Heart right ventricle (tissue), 16 donors: ENCODE results near the gene NPIPB8. TPM values are rescaled to one million over a fixed set of nuclear protein-coding genes. Genes with fewer than 3 reads are reported as not detected.
"Not testable (repeated sequence)": the region's sequence is repeated elsewhere in the genome, so short reads cannot be mapped to it uniquely, and the experiment has no call there.

Experiments used
- ATAC-seq, 8 donors: fragments of 200-7000 bp; cut with Tn5 transposase; one replicate each; pipeline ENCODE4 v1.9.1; 2020; ENCODE audit warnings: mild to moderate bottlenecking in 8 of 8, moderate library complexity in 8 of 8, moderate number of reproducible peaks in 1 of 8
- DNase-seq, 2 donors: peaks; one replicate each; pipeline ENCODE4 v3.0.0-alpha.2; 2020
- H3K27ac ChIP-seq, 10 donors: fragments of 200-600 bp; sonication (generic) in 2 of 10; one replicate each; pipeline versions ENCODE4 v1.5.0 to v1.8.0; 2020 to 2022; ENCODE audit warnings: mild to moderate bottlenecking in 3 of 10
- H3K27me3 ChIP-seq, 7 donors: fragments of 200-600 bp; one replicate each; pipeline ENCODE4 v1.8.0; 2021 to 2022; ENCODE audit warnings: mild to moderate bottlenecking in 2 of 7
- H3K36me3 ChIP-seq, 9 donors: fragments of 200-600 bp; sonication (generic) in 1 of 9; one replicate each; pipeline versions ENCODE4 v1.5.0 to v1.8.0; 2020 to 2022; ENCODE audit warnings: mild to moderate bottlenecking in 2 of 9
- H3K4me1 ChIP-seq, 9 donors: fragments of 200-600 bp; sonication (generic) in 1 of 9; one replicate each; pipeline versions ENCODE4 v1.5.0 to v1.8.0; 2020 to 2022; ENCODE audit warnings: mild to moderate bottlenecking in 4 of 9
- H3K4me3 ChIP-seq, 10 donors: fragments of 200-600 bp; sonication (generic) in 2 of 10; one replicate each; pipeline versions ENCODE4 v1.5.0 to v1.8.0; 2020 to 2022; ENCODE audit warnings: mild to moderate bottlenecking in 7 of 10, moderate library complexity in 2 of 10
- H3K9me3 ChIP-seq, 11 donors: fragments of 200-600 bp in 10 of 11; sonication (generic) in 2 of 11; one replicate each; pipeline versions ENCODE4 v1.5.0 to v1.8.0; 2013 to 2022; ENCODE audit warnings: mild to moderate bottlenecking in 2 of 11, control low read depth in 1 of 11, moderate library complexity in 1 of 11
- WGBS, 2 donors: extraction: QIAGEN DNeasy Blood & Tissue Kit; methylation state at CpG; one replicate each; pipeline ENCODE4 v1.1.7; 2013; ENCODE audit warnings: inconsistent platforms in 1 of 2; 5-methylcytosine and 5-hydroxymethylcytosine counted together
- intact Hi-C, 10 donors: fragments of 100-400 bp; cut with DNase I; formaldehyde crosslinking; loops; one replicate each; pipeline versions ENCODE4 v1.11.1 to v1.14.2; 2022
- polyA plus RNA-seq, 2 donors: library from polyadenylated mRNA; stranded (reverse); fragments of 200-250 nt; gene quantifications; one replicate each; pipeline ENCODE4 v1.2.3, GENCODE V29; 2013
- total RNA-seq, 10 donors: library from RNA; stranded (reverse); fragmentation: NEBNext Ultra II Directional in 3 of 10; extraction: Animal tissue kit (Norgen Biotek cat#: 25700) in 3 of 10; gene quantifications; one replicate each; pipeline versions ENCODE4 v1.2.1 to v1.2.4, GENCODE V29; 2021 to 2023
- donor health status: Arrhythmogenic right ventricular cardiomyopathy.
- donor health status: ischemic (EF 13 %, LVEDD 7.1; RV severe dilation, severe dysfunction).
- donor health status: healthy with polysubstance abuse.
- donor health status: DM: no; HTN: yes; CAD: no.
- donor health status: DM: no; HTN: no; CAD: no.
- donor health status: ischemic (EF 25% LVEDD 6.9; RV normal size, moderate dysfunction).
- donor health status: ischemic (EF 25% LVEDD 5.7; RV mildly dilated, moderate dysfunction).
- donor health status: healthy.
- donor health status: DM: yes; HTN: yes; CAD: no.
- donor health status: Ischemic cardiomyopathy.
- donor health status: ischemic (EF 35%, LVEDD 5.7; RV mildly dilated, moderate dysfunction).
- donor health status: nonischemic (EF 11% LVEDD 7.7; RV severe dilation, severe dysfunction).
- donor health status: DM: yes; HTN: yes; CAD: no.
- donor health status: PGD.
- donor health status: ischemic (EF 29% LVEDD 5.4; RV normal size, mild dysfunction).
- donor health status: nonischemic (EF 23%, LVEDD 6.1; RV moderate dilation, normal function).

Gene NPIPB8
- total and polyA plus RNA-seq, 12 donors = 0.61 TPM; not detected in 11

GRCh38 chr16:28691722-28692121 lies 53.9 kb downstream of the NPIPB8 start:
- 86% methylated on average over 2 to 3 of the region's 4 CpGs for WGBS, 2 donors
- H3K36me3 ChIP-seq, H3K27me3 ChIP-seq, H3K4me1 ChIP-seq, intact Hi-C loops, H3K4me3 ChIP-seq, DNase-seq, H3K9me3 ChIP-seq, H3K27ac ChIP-seq, ATAC-seq: not testable (repeated sequence)

GRCh38 chr16:28693257-28693950 lies 55.5 kb downstream of the NPIPB8 start:
- H3K27me3 ChIP-seq, H3K36me3 ChIP-seq, H3K27ac ChIP-seq, DNase-seq, H3K9me3 ChIP-seq, intact Hi-C loops, H3K4me1 ChIP-seq, H3K4me3 ChIP-seq: not testable (repeated sequence)
- peak in 4 of 8 donors; percentile 37 to 76 (median 52) for ATAC-seq
- WGBS, 2 donors = no CpG with 5 or more reads among the region's 11 CpGs

- H3K27ac ChIP-seq, H3K4me1 ChIP-seq, H3K4me3 ChIP-seq, H3K9me3 ChIP-seq, DNase-seq, H3K27me3 ChIP-seq, intact Hi-C loops, H3K36me3 ChIP-seq: not testable (repeated sequence)
- 80 to 100% methylated on average over 1 to 2 of the region's 9 CpGs for WGBS, 2 donors
- peak in 1 of 8 donors; percentile 13 for ATAC-seq
Measured at GRCh38 chr16:28699792-28700191, 61.9 kb downstream of the NPIPB8 start.

- H3K4me1 ChIP-seq, ATAC-seq, intact Hi-C loops, DNase-seq, H3K36me3 ChIP-seq, H3K9me3 ChIP-seq, H3K4me3 ChIP-seq, H3K27me3 ChIP-seq, H3K27ac ChIP-seq: not testable (repeated sequence)
- WGBS, 2 donors = 93 to 94% methylated on average over 11 to 16 of the region's 19 CpGs
Measured at GRCh38 chr16:28700349-28700748, 62.5 kb downstream of the NPIPB8 start.

- H3K4me3 ChIP-seq, intact Hi-C loops: not testable (repeated sequence)
- WGBS, 2 donors = no CpG with 5 or more reads among the region's 8 CpGs
Measured at GRCh38 chr16:28701384-28701783, 63.5 kb downstream of the NPIPB8 start.

GRCh38 chr16:28704246-28704645 lies 66.4 kb downstream of the NPIPB8 start:
- intact Hi-C loops, H3K36me3 ChIP-seq, H3K4me1 ChIP-seq, DNase-seq, H3K27ac ChIP-seq, H3K27me3 ChIP-seq, ATAC-seq, H3K4me3 ChIP-seq, H3K9me3 ChIP-seq: not testable (repeated sequence)
- WGBS, 2 donors = 83 to 93% methylated on average over 3 to 4 of the region's 7 CpGs

More at GRCh38 chr16:28701384-28701783, 63.5 kb downstream of the NPIPB8 start:
- not testable (repeated sequence) for DNase-seq, ATAC-seq, H3K27ac ChIP-seq, H3K27me3 ChIP-seq, H3K9me3 ChIP-seq, H3K36me3 ChIP-seq, H3K4me1 ChIP-seq

Other genes starting within 250 kb of the NPIPB8 start
- gene EIF3CL, start 234.2 kb upstream of the NPIPB8 start, total RNA-seq = 100 to 1,000 TPM in 1 of 10 donors, 10 to 100 TPM in 9; 10.3 to 103 (median 47.2) TPM
- gene EIF3CL, start 234.2 kb upstream of the NPIPB8 start, polyA plus RNA-seq = 10 to 100 TPM; 41.0 to 96.8 TPM
- gene NPIPB7, start 165.7 kb upstream of the NPIPB8 start, total RNA-seq = not detected
- not detected for gene NPIPB7, start 165.7 kb upstream of the NPIPB8 start, polyA plus RNA-seq
- 10 to 100 TPM in 7 of 10 donors, 1 to 10 TPM in 3; 6.5 to 17.6 (median 10.8) TPM for gene CLN3, start 146.0 kb upstream of the NPIPB8 start, total RNA-seq
- gene CLN3, start 146.0 kb upstream of the NPIPB8 start, polyA plus RNA-seq = 10 to 100 TPM; 10.2 to 21.2 TPM
- 1 to 10 TPM in 1 of 10 donors, under 1 TPM in 9; 0.15 to 2.3 (median 0.56) TPM for gene APOBR, start 143.4 kb upstream of the NPIPB8 start, total RNA-seq
- gene APOBR, start 143.4 kb upstream of the NPIPB8 start, polyA plus RNA-seq = under 1 TPM; 0.51 to 0.94 TPM
- gene IL27, start 131.2 kb upstream of the NPIPB8 start, total RNA-seq = under 1 TPM in 1 of 10 donors, not detected in 9; 0.49 TPM
- under 1 TPM in 1 of 2 donors, not detected in 1; 0.04 TPM for gene IL27, start 131.2 kb upstream of the NPIPB8 start, polyA plus RNA-seq
- gene NUPR1, start 99.1 kb upstream of the NPIPB8 start, total RNA-seq = 10 to 100 TPM; 16.7 to 58.1 (median 27.9) TPM
- gene NUPR1, start 99.1 kb upstream of the NPIPB8 start, polyA plus RNA-seq = 10 to 100 TPM; 62.9 to 74.4 TPM
- 10 to 100 TPM; 11.1 to 20.9 (median 13.6) TPM for gene SGF29, start 84.1 kb upstream of the NPIPB8 start, total RNA-seq
- 10 to 100 TPM; 17.1 to 35.1 TPM for gene SGF29, start 84.1 kb upstream of the NPIPB8 start, polyA plus RNA-seq
- 1 to 10 TPM in 2 of 10 donors, under 1 TPM in 8; 0.24 to 1.7 (median 0.64) TPM for gene SULT1A2, start 41.0 kb upstream of the NPIPB8 start, total RNA-seq
- gene SULT1A2, start 41.0 kb upstream of the NPIPB8 start, polyA plus RNA-seq = 1 to 10 TPM in 1 of 2 donors, under 1 TPM in 1; 0.28 to 1.2 TPM
- 10 to 100 TPM in 9 of 10 donors, 1 to 10 TPM in 1; 8.3 to 25.3 (median 17.0) TPM for gene SULT1A1, start 28.0 kb upstream of the NPIPB8 start, total RNA-seq
- gene SULT1A1, start 28.0 kb upstream of the NPIPB8 start, polyA plus RNA-seq = 10 to 100 TPM in 1 of 2 donors, 1 to 10 TPM in 1; 9.0 to 10.8 TPM
- gene EIF3C, start 73.4 kb downstream of the NPIPB8 start, total RNA-seq = 100 to 1,000 TPM; 256 to 544 (median 401) TPM
- gene EIF3C, start 73.4 kb downstream of the NPIPB8 start, polyA plus RNA-seq = 1,000 to 10,000 TPM in 1 of 2 donors, 100 to 1,000 TPM in 1; 549 to 1,102 TPM
- 1 to 10 TPM in 1 of 10 donors, under 1 TPM in 4, not detected in 5; 0.22 to 1.3 (median 0.59) TPM for gene NPIPB9, start 113.7 kb downstream of the NPIPB8 start, total RNA-seq
- 1 to 10 TPM in 1 of 2 donors, under 1 TPM in 1; 0.10 to 1.4 TPM for gene NPIPB9, start 113.7 kb downstream of the NPIPB8 start, polyA plus RNA-seq
- 10 to 100 TPM; 37.4 to 66.2 (median 45.9) TPM for gene ATXN2L, start 184.9 kb downstream of the NPIPB8 start, total RNA-seq
- 10 to 100 TPM; 36.0 to 99.9 TPM for gene ATXN2L, start 184.9 kb downstream of the NPIPB8 start, polyA plus RNA-seq
- gene TUFM, start 208.3 kb downstream of the NPIPB8 start, total RNA-seq = 100 to 1,000 TPM; 193 to 250 (median 236) TPM
- 100 to 1,000 TPM; 286 to 362 TPM for gene TUFM, start 208.3 kb downstream of the NPIPB8 start, polyA plus RNA-seq
- 10 to 100 TPM; 30.6 to 54.5 (median 36.6) TPM for gene SH2B1, start 225.8 kb downstream of the NPIPB8 start, total RNA-seq
- 10 to 100 TPM; 30.2 to 72.1 TPM for gene SH2B1, start 225.8 kb downstream of the NPIPB8 start, polyA plus RNA-seq
- 1 to 10 TPM in 1 of 10 donors, under 1 TPM in 9; 0.13 to 1.0 (median 0.23) TPM for gene ATP2A1, start 240.4 kb downstream of the NPIPB8 start, total RNA-seq
- under 1 TPM; 0.13 to 0.44 TPM for gene ATP2A1, start 240.4 kb downstream of the NPIPB8 start, polyA plus RNA-seq